Neural progenitor cell (in vitro differentiated cells): ENCODE data around the gene CAMSAP1. TPM values are rescaled to one million over a fixed set of nuclear protein-coding genes. Genes with fewer than 3 reads are reported as not detected.
"Not testable (repeated sequence)": the region's sequence is repeated elsewhere in the genome, so short reads cannot be mapped to it uniquely, and the experiment has no call there.

Experiments
- DNase-seq: peaks from one replicate; pipeline ENCODE4 v3.0.0-alpha.2; 2016; ENCODE audit warnings: low spot score
- H2AFZ ChIP-seq: fragments of 200-600 bp; sonication (generic); replicated peaks from 2 replicates; pipeline ENCODE4 v1.6.1; 2016; ENCODE audit warnings: antibody characterized with exemption
- H3F3A ChIP-seq: fragments of 200-600 bp; sonication (generic); 2 replicates; pipeline ENCODE4 v1.6.1; 2016; ENCODE audit warnings: antibody characterized with exemption, low read depth
- H3K27ac ChIP-seq: fragments of 200-600 bp; sonication (generic); 2 replicates; pipeline ENCODE4 v1.5.1; 2016; ENCODE audit warnings: mild to moderate bottlenecking
- H3K27me3 ChIP-seq: fragments of 200-600 bp; sonication (generic); 2 replicates; pipeline ENCODE4 v1.6.1; 2016; ENCODE audit warnings: mild to moderate bottlenecking, moderate library complexity
- H3K36me3 ChIP-seq: fragments of 200-600 bp; sonication (generic); 2 replicates; pipeline ENCODE4 v1.5.1; 2016
- H3K4me1 ChIP-seq: fragments of 200-600 bp; sonication (generic); 2 replicates; pipeline ENCODE4 v1.6.1; 2016; ENCODE audit warnings: mixed run types
- H3K4me2 ChIP-seq: fragments of 200-600 bp; sonication (generic); 2 replicates; pipeline ENCODE4 v1.6.1; 2016
- H3K4me3 ChIP-seq: fragments of 200-600 bp; sonication (generic); 2 replicates; pipeline ENCODE4 v1.5.1; 2016
- H3K79me2 ChIP-seq: fragments of 200-600 bp; sonication (generic); 2 replicates; pipeline ENCODE4 v1.6.1; 2016; ENCODE audit warnings: low read depth
- H3K9ac ChIP-seq: fragments of 200-600 bp; sonication (generic); 2 replicates; pipeline ENCODE4 v1.6.1; 2016
- H3K9me3 ChIP-seq: fragments of 200-600 bp; sonication (generic); 2 replicates; pipeline ENCODE4 v1.5.1; 2016; ENCODE audit warnings: low read depth
- H4K20me1 ChIP-seq: fragments of 200-600 bp; sonication (generic); 2 replicates; pipeline ENCODE4 v1.6.1; 2016; ENCODE audit warnings: low read depth
- H3K27ac Mint-ChIP-seq: 3 replicates; pipeline ENCODE4 v1.8.0; 2021; ENCODE audit warnings: mixed read lengths
- H3K27me3 Mint-ChIP-seq: 2 replicates; pipeline ENCODE4 v1.8.0; 2022; ENCODE audit warnings: low read depth, mild to moderate bottlenecking, inconsistent platforms, moderate library complexity, mixed read lengths; ENCODE audit not compliant: insufficient read depth
- H3K36me3 Mint-ChIP-seq: 3 replicates; pipeline ENCODE4 v1.8.0; 2021; ENCODE audit warnings: mixed read lengths
- H3K4me1 Mint-ChIP-seq: 3 replicates; pipeline ENCODE4 v1.8.0; 2021; ENCODE audit warnings: mixed read lengths
- H3K4me3 Mint-ChIP-seq: 3 replicates; pipeline ENCODE4 v1.8.0; 2021; ENCODE audit warnings: mild to moderate bottlenecking, moderate library complexity, mixed read lengths
- H3K9me3 Mint-ChIP-seq: 3 replicates; pipeline ENCODE4 v1.8.0; 2020; ENCODE audit warnings: mixed read lengths
- CTCF ChIP-seq: fragments of 200-600 bp; sonication (generic); IDR thresholded peaks from 2 replicates; pipeline ENCODE4 v1.5.1; 2017; ENCODE audit warnings: antibody characterized with exemption, mild to moderate bottlenecking
- EZH2 ChIP-seq: fragments of 200-600 bp; sonication (generic); IDR thresholded peaks from 2 replicates; pipeline ENCODE4 v1.6.1; 2017; ENCODE audit warnings: antibody characterized with exemption, mild to moderate bottlenecking, moderate library complexity
- EZH2phosphoT487 ChIP-seq: fragments of 200-600 bp; sonication (generic); IDR thresholded peaks from 2 replicates; pipeline ENCODE4 v1.6.1; 2017; ENCODE audit warnings: antibody characterized with exemption
- total RNA-seq: library from RNA; depleted of rRNA; stranded (reverse); fragments of >200 nt; gene quantifications from 2 replicates; pipeline ENCODE4 v1.2.3, GENCODE V29; 2015; ENCODE audit warnings: low replicate concordance

Gene CAMSAP1
- total RNA-seq, 1 donor from 2014 or later, result 39.3 TPM

GRCh38 chr9:135914921-135915320, 7.6 kb upstream of the CAMSAP1 start:
- H3K9me3 ChIP-seq, result peaks cover 41% of the 10 kb centered on the region
- no peak overlapping the region for H3K4me2 ChIP-seq
- H3K4me3 ChIP-seq, result no peak overlapping the region
- no peaks in the 10 kb centered on the region for H3K27me3 ChIP-seq
- no peak overlapping the region for H3K4me3 Mint-ChIP-seq
- H3K27ac ChIP-seq, result no peak overlapping the region
- H3K4me1 Mint-ChIP-seq, result peaks cover 3% of the 10 kb centered on the region
- peaks cover 78% of the 10 kb centered on the region for H3K9me3 Mint-ChIP-seq
- peaks cover 4% of the 10 kb centered on the region for H3K27me3 Mint-ChIP-seq
- no peak overlapping the region for H3K27ac Mint-ChIP-seq
- TF ChIP-seq EZH2phosphoT487, result no peak
- no peak for TF ChIP-seq CTCF
- TF ChIP-seq EZH2, result no peak
- no peak for DNase-seq
- H3K9ac ChIP-seq, result no peak overlapping the region
- peaks cover 39% of the 10 kb centered on the region for H3K36me3 ChIP-seq
- peaks cover 22% of the 10 kb centered on the region for H3F3A ChIP-seq
- H4K20me1 ChIP-seq, result no peaks in the 10 kb centered on the region
- H3K4me1 ChIP-seq, result no peaks in the 10 kb centered on the region
- peaks cover 11% of the 10 kb centered on the region for H3K79me2 ChIP-seq
- no peak overlapping the region for H2AFZ ChIP-seq
- H3K36me3 Mint-ChIP-seq, result peaks cover 75% of the 10 kb centered on the region

- H4K20me1 ChIP-seq, H3K4me3 ChIP-seq, H3K4me1 ChIP-seq, H3K4me3 Mint-ChIP-seq, H3K4me2 ChIP-seq, H3K27me3 Mint-ChIP-seq, DNase-seq, H3K27ac Mint-ChIP-seq, H3K27me3 ChIP-seq, H3K27ac ChIP-seq, H3K9ac ChIP-seq, H2AFZ ChIP-seq: not testable (repeated sequence)
- peaks cover 13% of the 10 kb centered on the region for H3K9me3 ChIP-seq
- Mint-ChIP-seq H3K4me1 (peaks cover 15% of the 10 kb centered on the region), H3K36me3 (peaks cover 68% of the 10 kb centered on the region), H3K9me3 (peaks cover 61% of the 10 kb centered on the region)
- H3K36me3 ChIP-seq, result peaks cover 29% of the 10 kb centered on the region
- H3F3A ChIP-seq, result peaks cover 21% of the 10 kb centered on the region
- H3K79me2 ChIP-seq, result peaks cover 37% of the 10 kb centered on the region
Observed at GRCh38 chr9:135911233-135911632, 3.9 kb upstream of the CAMSAP1 start.

- Histone ChIP-seq H3K79me2 (peaks cover 42% of the 10 kb centered on the region), H2AFZ (no peak overlapping the region), H3F3A (peaks cover 16% of the 10 kb centered on the region), H3K9me3 (peaks cover 9% of the 10 kb centered on the region), H3K4me3 (no peak overlapping the region), H3K27ac (no peak overlapping the region), H3K27me3 (no peaks in the 10 kb centered on the region), H3K4me2 (no peak overlapping the region), H3K9ac (no peak overlapping the region), H3K36me3 (peaks cover 24% of the 10 kb centered on the region), H4K20me1 (peaks cover 8% of the 10 kb centered on the region), H3K4me1 (peaks cover 9% of the 10 kb centered on the region)
- no peaks in the 10 kb centered on the region for H3K27me3 Mint-ChIP-seq
- peaks cover 56% of the 10 kb centered on the region for H3K9me3 Mint-ChIP-seq
- H3K27ac Mint-ChIP-seq, result no peak overlapping the region
- TF ChIP-seq EZH2, result no peak
- TF ChIP-seq CTCF, result no peak
- TF ChIP-seq EZH2phosphoT487, result no peak
- peaks cover 20% of the 10 kb centered on the region for H3K4me1 Mint-ChIP-seq
- no peak overlapping the region for H3K4me3 Mint-ChIP-seq
- H3K36me3 Mint-ChIP-seq, result peaks cover 68% of the 10 kb centered on the region
- DNase-seq, result no peak
Observed at GRCh38 chr9:135910757-135911156, 3.4 kb upstream of the CAMSAP1 start.

- H3K27ac ChIP-seq, result no peak overlapping the region
- peaks cover 47% of the 10 kb centered on the region for H3K79me2 ChIP-seq
- no peak for DNase-seq
- H3K36me3 ChIP-seq, result peaks cover 19% of the 10 kb centered on the region
- peaks cover 11% of the 10 kb centered on the region for H3F3A ChIP-seq
- H3K4me3 Mint-ChIP-seq, result peak overlapping the region; percentile 62
- TF ChIP-seq EZH2phosphoT487 (no peak), CTCF (no peak), EZH2 (no peak)
- no peak overlapping the region for H3K9ac ChIP-seq
- H3K4me2 ChIP-seq, result no peak overlapping the region
- H3K4me1 Mint-ChIP-seq, result peaks cover 25% of the 10 kb centered on the region
- H3K27ac Mint-ChIP-seq, result no peak overlapping the region
- peaks cover 13% of the 10 kb centered on the region for H4K20me1 ChIP-seq
- no peaks in the 10 kb centered on the region for H3K27me3 Mint-ChIP-seq
- H3K36me3 Mint-ChIP-seq, result peaks cover 67% of the 10 kb centered on the region
- H2AFZ ChIP-seq, result no peak overlapping the region
- H3K9me3 ChIP-seq, result peaks cover 3% of the 10 kb centered on the region
- no peaks in the 10 kb centered on the region for H3K27me3 ChIP-seq
- H3K9me3 Mint-ChIP-seq, result peaks cover 53% of the 10 kb centered on the region
- peaks cover 15% of the 10 kb centered on the region for H3K4me1 ChIP-seq
- no peak overlapping the region for H3K4me3 ChIP-seq
Observed at GRCh38 chr9:135910216-135910615, 2.9 kb upstream of the CAMSAP1 start.
